Hematopoietic multipotent progenitor cell treated with erythropoietin and hydrocortisone succinate and interleukin-3 and kit ligand, for 17 days (in vitro differentiated cells): ENCODE data around the gene CUEDC1.

Experiments
- DNase-seq: peaks from one replicate; pipeline ENCODE4 v3.0.0-alpha.2; 2015; ENCODE audit warnings: low spot score

Gene CUEDC1

GRCh38 chr17:57957120-57957850, 2.1 kb upstream of the CUEDC1 start:
- no peak for DNase-seq

- DNase-seq: no peak
Measured at GRCh38 chr17:57956291-57957119, 1.3 kb upstream of the CUEDC1 start.

- no peak for DNase-seq
Measured at GRCh38 chr17:57954397-57955182, 622 bp downstream of the CUEDC1 start.

- DNase-seq: no peak
Measured at GRCh38 chr17:57953705-57954396, 1.4 kb downstream of the CUEDC1 start.

- DNase-seq: no peak
Measured at GRCh38 chr17:57953219-57953618, 2.0 kb downstream of the CUEDC1 start.

- no peak for DNase-seq
Measured at GRCh38 chr17:57949649-57950048, 5.6 kb downstream of the CUEDC1 start.

GRCh38 chr17:57948555-57949420, 6.4 kb downstream of the CUEDC1 start:
- DNase-seq: peak; percentile 28

GRCh38 chr17:57948169-57948554, 7.0 kb downstream of the CUEDC1 start:
- no peak for DNase-seq

- DNase-seq: no peak
Measured at GRCh38 chr17:57947369-57947768, 7.8 kb downstream of the CUEDC1 start.

GRCh38 chr17:57946798-57947358, 8.3 kb downstream of the CUEDC1 start:
- peak; percentile 23 for DNase-seq

GRCh38 chr17:57945996-57946797, 9.0 kb downstream of the CUEDC1 start:
- no peak for DNase-seq

- DNase-seq: no peak
Measured at GRCh38 chr17:57944908-57945307, 10.3 kb downstream of the CUEDC1 start.

GRCh38 chr17:57943645-57944044, 11.6 kb downstream of the CUEDC1 start:
- no peak for DNase-seq

GRCh38 chr17:57943140-57943539, 12.1 kb downstream of the CUEDC1 start:
- DNase-seq: no peak

GRCh38 chr17:57941384-57942370, 13.5 kb downstream of the CUEDC1 start:
- no peak for DNase-seq

GRCh38 chr17:57940653-57941329, 14.4 kb downstream of the CUEDC1 start:
- DNase-seq: no peak

- no peak for DNase-seq
Measured at GRCh38 chr17:57940231-57940630, 15.0 kb downstream of the CUEDC1 start.

- DNase-seq: no peak
Measured at GRCh38 chr17:57939797-57940196, 15.4 kb downstream of the CUEDC1 start.
